Endothelial cell of umbilical vein (primary cell): ENCODE measurements around the gene MKLN1. TPM values are rescaled to one million over a fixed set of nuclear protein-coding genes. Genes with fewer than 3 reads are reported as not detected.

ENCODE experiments used
- BruUV-seq: library from RNA; stranded (reverse); fragments of 400-500 nt; replicated peaks from 2 replicates; lab custom pipeline; 2021; lab: Mats Ljungman, UMichigan
- CTCF ChIA-PET: fragments of 300-600, 350-600 bp; sonication (Branson Sonifier 250); formaldehyde crosslinking; loops from one replicate; lab custom pipeline; 2021; ENCODE audit warnings: antibody characterized with exemption, inconsistent platforms; lab: Charles Lee
- POLR2A ChIA-PET: fragments of 300-600, 350-600 bp; sonication (Branson Sonifier 250); formaldehyde crosslinking; loops from one replicate; lab custom pipeline; 2021; ENCODE audit warnings: antibody characterized with exemption, inconsistent platforms; lab: Charles Lee
- DNase-seq: peaks from one replicate; pipeline ENCODE4 v3.0.0-alpha.2; 2011; ENCODE audit warnings: low read depth, low spot score
- FAIRE-seq: peaks from 2 replicates; lab custom pipeline; 2011; peaks lifted over from hg19 to GRCh38; lab: Jason Lieb, UNC
- H2AFZ ChIP-seq: 2 replicates; pipeline ENCODE4 v1.6.0; 2012; ENCODE audit warnings: low read depth, low read length, control low read depth, inconsistent platforms
- H3K27ac ChIP-seq: 2 replicates; pipeline ENCODE4 v1.5.1; 2011; ENCODE audit warnings: low read depth, mild to moderate bottlenecking, control low read depth, low read length, moderate library complexity; ENCODE audit not compliant: insufficient read depth
- H3K27me3 ChIP-seq, 2 experiments: 2 replicates each; pipeline versions ENCODE4 v1.6.0 to v1.6.1; 2011; ENCODE audit warnings: low read length in 2 of 2, mixed read lengths in 1 of 2; ENCODE audit not compliant: control insufficient read depth in 2 of 2, insufficient read depth in 2 of 2
- H3K36me3 ChIP-seq, 2 experiments: 2 replicates in 1 of 2; 3 replicates in 1 of 2; pipeline ENCODE4 v1.5.1; 2011; ENCODE audit warnings: low read length in 2 of 2, mild to moderate bottlenecking in 1 of 2, moderate library complexity in 1 of 2; ENCODE audit not compliant: control insufficient read depth in 2 of 2, insufficient read depth in 2 of 2; ENCODE audit errors: extremely low read depth in 1 of 2
- H3K4me1 ChIP-seq: 3 replicates; pipeline ENCODE4 v1.5.1; 2011; ENCODE audit warnings: mild to moderate bottlenecking, low read length; ENCODE audit not compliant: control insufficient read depth, insufficient read depth; ENCODE audit errors: extremely low read depth
- H3K4me2 ChIP-seq: 2 replicates; pipeline ENCODE4 v1.6.1; 2011; ENCODE audit warnings: low read length, control low read depth, mixed read lengths; ENCODE audit not compliant: insufficient read depth
- H3K4me3 ChIP-seq, 3 experiments: fragments of 200-600 bp in 1 of 3; sonication (generic), shearing (Covaris generic) in 1 of 3; replicated peaks in 1 of 3; 2 replicates each; pipeline ENCODE4 v1.5.1; 2011 to 2016; ENCODE audit warnings: control low read depth in 3 of 3, low read length in 3 of 3, mild to moderate bottlenecking in 2 of 3, inconsistent platforms in 1 of 3, low read depth in 1 of 3, moderate library complexity in 1 of 3; ENCODE audit not compliant: insufficient read depth in 1 of 3
- H3K79me2 ChIP-seq: 2 replicates; pipeline ENCODE4 v1.6.0; 2012; ENCODE audit warnings: low read length, inconsistent platforms; ENCODE audit not compliant: control insufficient read depth, insufficient read depth
- H3K9ac ChIP-seq: replicated peaks from 2 replicates; pipeline ENCODE3; 2011; ENCODE audit warnings: low read length, control low read depth; ENCODE audit not compliant: insufficient read depth; ENCODE audit errors: extremely low read depth
- H3K9me1 ChIP-seq: replicated peaks from 3 replicates; pipeline ENCODE4 v1.6.0; 2011; ENCODE audit warnings: mild to moderate bottlenecking, low read length; ENCODE audit not compliant: control insufficient read depth, insufficient read depth; ENCODE audit errors: extremely low read depth
- H3K9me3 ChIP-seq: replicated peaks from 2 replicates; pipeline ENCODE4 v1.5.1; 2012; ENCODE audit warnings: low read length, inconsistent platforms; ENCODE audit not compliant: control insufficient read depth, insufficient read depth
- H4K20me1 ChIP-seq: replicated peaks from 2 replicates; pipeline ENCODE3; 2011; ENCODE audit warnings: mild to moderate bottlenecking, low read length; ENCODE audit not compliant: control insufficient read depth, insufficient read depth; ENCODE audit errors: extremely low read depth
- EZH2 ChIP-seq: IDR thresholded peaks from 2 replicates; pipeline ENCODE4 v1.6.1; 2012; ENCODE audit warnings: borderline replicate concordance, low read depth, mild to moderate bottlenecking, moderate library complexity, low read length, inconsistent platforms; ENCODE audit not compliant: severe bottlenecking
- FOS ChIP-seq: IDR thresholded peaks from 2 replicates; pipeline ENCODE4 v1.6.1; 2011; ENCODE audit warnings: mild to moderate bottlenecking, low read length, moderate library complexity, borderline replicate concordance; ENCODE audit not compliant: insufficient read depth
- GATA2 ChIP-seq: IDR thresholded peaks from 2 replicates; pipeline ENCODE4 v1.7.0; 2011; ENCODE audit warnings: low read depth, mild to moderate bottlenecking, moderate library complexity, mixed read lengths, low read length; ENCODE audit not compliant: insufficient read length, insufficient read depth
- JUN ChIP-seq: IDR thresholded peaks from 2 replicates; pipeline ENCODE4 v1.6.1; 2011; ENCODE audit warnings: borderline replicate concordance, low read depth; ENCODE audit not compliant: insufficient read length, insufficient read depth
- MYC ChIP-seq: IDR thresholded peaks from one replicate; pipeline ENCODE4 v1.6.1; 2011; ENCODE audit warnings: mild to moderate bottlenecking, low read depth, low read length
- POLR2A ChIP-seq: IDR thresholded peaks from 2 replicates; pipeline ENCODE4 v1.6.1; 2012; ENCODE audit warnings: low read depth, mild to moderate bottlenecking, control low read depth, low read length
- POLR2AphosphoS5 ChIP-seq: IDR thresholded peaks from 2 replicates; pipeline ENCODE4 v1.6.1; 2012; ENCODE audit warnings: low read depth, mild to moderate bottlenecking, control low read depth, low read length, moderate library complexity; ENCODE audit not compliant: insufficient read depth
- dilution Hi-C: fragments of 300-500 bp; cut with MboI; formaldehyde crosslinking; loops from one replicate; pipeline ENCODE4 v1.15.0; 2019; ENCODE audit warnings: low sequenced_read_pairs; ENCODE audit not compliant: extremely low pct_ligation_motif_present
- intact Hi-C: fragments of 100-400 bp; cut with micrococcal nuclease; formaldehyde crosslinking; loops from one replicate; pipeline ENCODE4 v1.10.0; 2022
- polyA plus RNA-seq, 4 experiments: library from polyadenylated mRNA; depleted of rRNA in 3 of 4; stranded (reverse) in 3 of 4; unstranded in 1 of 4; fragments of >200 nt; gene quantifications; 2 replicates each; pipeline versions ENCODE4 v1.2.1 to v1.2.3, GENCODE V29; 2011 to 2012; ENCODE audit warnings: missing spikeins in 1 of 4
- total RNA-seq: library from RNA; stranded (reverse); gene quantifications from 2 replicates; pipeline ENCODE4 v1.2.3, GENCODE V29; 2021
- TF ChIP-seq, protein P1 (sequence below): IDR thresholded peaks from 2 replicates; pipeline ENCODE4 v1.6.1; 2011; ENCODE audit not compliant: insufficient read depth, insufficient read length
- TF ChIP-seq, protein P2 (sequence below), 2 donors: IDR thresholded peaks; 1 replicate in 1 of 2; 2 replicates in 1 of 2; pipeline ENCODE4 v1.5.1; 2011; ENCODE audit warnings: low read length in 2 of 2, mild to moderate bottlenecking in 2 of 2, moderate library complexity in 2 of 2, control low read depth in 1 of 2, inconsistent platforms in 1 of 2, low read depth in 1 of 2; ENCODE audit not compliant: insufficient read depth in 1 of 2; ENCODE audit errors: extremely low read depth in 1 of 2

The MKLN1 gene
- total and polyA plus RNA-seq, 2 donors (not counting 3 experiments of a cell fraction or from before 2014, with no cell fraction given): 12.2 to 32.1 TPM

DNA sequence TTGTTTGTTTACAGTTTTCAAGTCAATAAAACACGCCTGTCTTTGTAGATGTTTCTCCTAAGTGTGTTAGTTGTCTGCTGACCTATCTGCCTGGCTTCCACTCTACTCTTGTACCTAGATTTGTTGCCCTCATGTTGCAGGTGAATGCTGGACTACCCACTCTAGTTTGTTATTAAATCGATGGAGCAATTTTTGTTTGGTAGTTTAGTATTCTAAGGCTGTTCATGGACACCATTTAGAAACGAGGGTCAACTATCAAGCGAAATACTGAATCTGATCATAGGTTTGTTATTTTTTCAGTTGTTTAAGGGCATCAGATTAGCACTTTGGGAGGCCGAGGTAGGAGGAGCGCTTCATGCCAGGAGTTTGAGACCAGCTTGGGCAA is 29.1 kb upstream of the MKLN1 start:
- TF ChIP-seq POLR2AphosphoS5 (no peak), FOS (no peak), MYC (no peak), POLR2A (no peak), JUN (no peak), EZH2 (no peak), GATA2 (no peak)
- TF ChIP-seq, protein P1, sequence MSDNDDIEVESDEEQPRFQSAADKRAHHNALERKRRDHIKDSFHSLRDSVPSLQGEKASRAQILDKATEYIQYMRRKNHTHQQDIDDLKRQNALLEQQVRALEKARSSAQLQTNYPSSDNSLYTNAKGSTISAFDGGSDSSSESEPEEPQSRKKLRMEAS: no peak
- TF ChIP-seq, protein P2, sequence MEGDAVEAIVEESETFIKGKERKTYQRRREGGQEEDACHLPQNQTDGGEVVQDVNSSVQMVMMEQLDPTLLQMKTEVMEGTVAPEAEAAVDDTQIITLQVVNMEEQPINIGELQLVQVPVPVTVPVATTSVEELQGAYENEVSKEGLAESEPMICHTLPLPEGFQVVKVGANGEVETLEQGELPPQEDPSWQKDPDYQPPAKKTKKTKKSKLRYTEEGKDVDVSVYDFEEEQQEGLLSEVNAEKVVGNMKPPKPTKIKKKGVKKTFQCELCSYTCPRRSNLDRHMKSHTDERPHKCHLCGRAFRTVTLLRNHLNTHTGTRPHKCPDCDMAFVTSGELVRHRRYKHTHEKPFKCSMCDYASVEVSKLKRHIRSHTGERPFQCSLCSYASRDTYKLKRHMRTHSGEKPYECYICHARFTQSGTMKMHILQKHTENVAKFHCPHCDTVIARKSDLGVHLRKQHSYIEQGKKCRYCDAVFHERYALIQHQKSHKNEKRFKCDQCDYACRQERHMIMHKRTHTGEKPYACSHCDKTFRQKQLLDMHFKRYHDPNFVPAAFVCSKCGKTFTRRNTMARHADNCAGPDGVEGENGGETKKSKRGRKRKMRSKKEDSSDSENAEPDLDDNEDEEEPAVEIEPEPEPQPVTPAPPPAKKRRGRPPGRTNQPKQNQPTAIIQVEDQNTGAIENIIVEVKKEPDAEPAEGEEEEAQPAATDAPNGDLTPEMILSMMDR (IDR thresholded peaks at IDR 0.05; ENCODE audit: extremely low read depth in 1 of 2, insufficient read depth in 1 of 2, low read depth in 1 of 2, low read length in 2 of 2): no peak
- Histone ChIP-seq H3K4me3 (no peak overlapping the region), H4K20me1 (no peaks in the 10 kb centered on the region), H3K4me2 (no peak overlapping the region), H3K79me2 (no peaks in the 10 kb centered on the region), H3K9ac (no peak overlapping the region), H3K9me3 (no peaks in the 10 kb centered on the region), H2AFZ (no peak overlapping the region), H3K36me3 (no peaks in the 10 kb centered on the region), H3K4me1 (no peaks in the 10 kb centered on the region), H3K27ac (no peak overlapping the region), H3K9me1 (no peaks in the 10 kb centered on the region), H3K27me3 (no peaks in the 10 kb centered on the region)
- ChIA-PET POLR2A (no interaction called here), CTCF (no interaction called here)
- no peak for DNase-seq
- BruUV-seq: no TSS peak
- dilution Hi-C loops (no loop called here), intact Hi-C loops (no loop called here)
- FAIRE-seq: no peak
